Measurements from ENCODE around the gene CKS2. TPM values are rescaled to one million over a fixed set of nuclear protein-coding genes. Genes with fewer than 3 reads are reported as not detected.

CKS2 gene
- total RNA-seq, 1 donor from 2014 or later = 24.5 TPM

DNA sequence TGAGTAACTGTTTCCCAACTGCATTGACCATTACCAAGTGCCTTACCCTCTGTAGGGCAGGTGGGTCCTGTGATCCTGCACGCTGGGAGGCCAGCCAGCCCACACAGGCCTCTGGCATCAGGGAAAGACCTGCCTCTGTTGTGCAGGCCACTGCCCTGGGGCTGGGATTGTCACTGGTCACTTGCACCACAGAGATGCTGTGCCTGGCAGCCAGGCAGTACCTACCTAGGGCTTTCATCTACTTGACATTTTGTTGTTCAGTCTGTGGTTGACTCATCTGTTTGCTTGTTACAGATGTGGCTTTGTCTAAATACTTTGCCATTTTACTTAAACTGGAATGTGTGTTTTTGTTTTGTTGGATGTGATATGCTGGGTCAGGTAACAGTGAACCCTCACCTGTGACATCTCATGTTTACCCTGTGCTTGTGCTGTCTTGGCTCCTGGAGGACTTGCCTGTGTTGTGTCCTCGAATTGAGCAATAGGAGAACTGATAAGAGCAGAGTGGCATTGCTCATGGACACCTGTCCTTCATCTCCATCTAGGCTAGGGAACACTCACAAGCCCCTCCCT lies 40.1 kb downstream of the CKS2 start:
- no peak for DNase-seq (ENCODE audit: low spot score)
- Mint-ChIP-seq H3K36me3 (ENCODE audit: low read depth) (peaks cover 53% of the 10 kb centered on the region), H3K27ac (ENCODE audit: unreplicated experiment) (no peak overlapping the region), H3K4me1 (ENCODE audit: low read depth) (no peaks in the 10 kb centered on the region), H3K27me3 (ENCODE audit: low read depth) (no peaks in the 10 kb centered on the region), H3K9me3 (ENCODE audit: low read depth) (no peaks in the 10 kb centered on the region), H3K4me3 (ENCODE audit: unreplicated experiment) (no peak overlapping the region)
- TF ChIP-seq, protein P1, sequence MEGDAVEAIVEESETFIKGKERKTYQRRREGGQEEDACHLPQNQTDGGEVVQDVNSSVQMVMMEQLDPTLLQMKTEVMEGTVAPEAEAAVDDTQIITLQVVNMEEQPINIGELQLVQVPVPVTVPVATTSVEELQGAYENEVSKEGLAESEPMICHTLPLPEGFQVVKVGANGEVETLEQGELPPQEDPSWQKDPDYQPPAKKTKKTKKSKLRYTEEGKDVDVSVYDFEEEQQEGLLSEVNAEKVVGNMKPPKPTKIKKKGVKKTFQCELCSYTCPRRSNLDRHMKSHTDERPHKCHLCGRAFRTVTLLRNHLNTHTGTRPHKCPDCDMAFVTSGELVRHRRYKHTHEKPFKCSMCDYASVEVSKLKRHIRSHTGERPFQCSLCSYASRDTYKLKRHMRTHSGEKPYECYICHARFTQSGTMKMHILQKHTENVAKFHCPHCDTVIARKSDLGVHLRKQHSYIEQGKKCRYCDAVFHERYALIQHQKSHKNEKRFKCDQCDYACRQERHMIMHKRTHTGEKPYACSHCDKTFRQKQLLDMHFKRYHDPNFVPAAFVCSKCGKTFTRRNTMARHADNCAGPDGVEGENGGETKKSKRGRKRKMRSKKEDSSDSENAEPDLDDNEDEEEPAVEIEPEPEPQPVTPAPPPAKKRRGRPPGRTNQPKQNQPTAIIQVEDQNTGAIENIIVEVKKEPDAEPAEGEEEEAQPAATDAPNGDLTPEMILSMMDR (IDR thresholded peaks at IDR 0.05) = no peak

- no peak overlapping the region for H3K4me3 Mint-ChIP-seq (ENCODE audit: unreplicated experiment)
- H3K4me1 Mint-ChIP-seq (ENCODE audit: low read depth) = no peaks in the 10 kb centered on the region
- no peaks in the 10 kb centered on the region for H3K9me3 Mint-ChIP-seq (ENCODE audit: low read depth)
- no peak for DNase-seq (ENCODE audit: low spot score)
- H3K36me3 Mint-ChIP-seq (ENCODE audit: low read depth) = peaks cover 54% of the 10 kb centered on the region
- TF ChIP-seq, protein P1 (IDR thresholded peaks at IDR 0.05) = no peak
- H3K27me3 Mint-ChIP-seq (ENCODE audit: low read depth) = no peaks in the 10 kb centered on the region
- H3K27ac Mint-ChIP-seq (ENCODE audit: unreplicated experiment) = no peak overlapping the region
These were observed 40.7 kb downstream of the CKS2 start for GRCh38 chr9:89351584-89352300.

GRCh38 chr9:89352451-89352850 lies 41.5 kb downstream of the CKS2 start:
- Mint-ChIP-seq H3K27ac (ENCODE audit: unreplicated experiment) (no peak overlapping the region), H3K4me1 (ENCODE audit: low read depth) (no peaks in the 10 kb centered on the region), H3K36me3 (ENCODE audit: low read depth) (peaks cover 49% of the 10 kb centered on the region), H3K9me3 (ENCODE audit: low read depth) (no peaks in the 10 kb centered on the region), H3K27me3 (ENCODE audit: low read depth) (no peaks in the 10 kb centered on the region), H3K4me3 (ENCODE audit: unreplicated experiment) (no peak overlapping the region)
- TF ChIP-seq, protein P1 (IDR thresholded peaks at IDR 0.05) = no peak
- DNase-seq (ENCODE audit: low spot score) = no peak

- no peak overlapping the region for H3K27ac Mint-ChIP-seq (ENCODE audit: unreplicated experiment)
- TF ChIP-seq, protein P1 (IDR thresholded peaks at IDR 0.05) = no peak
- H3K27me3 Mint-ChIP-seq (ENCODE audit: low read depth) = no peaks in the 10 kb centered on the region
- no peaks in the 10 kb centered on the region for H3K9me3 Mint-ChIP-seq (ENCODE audit: low read depth)
- H3K4me1 Mint-ChIP-seq (ENCODE audit: low read depth) = no peaks in the 10 kb centered on the region
- DNase-seq (ENCODE audit: low spot score) = no peak
- H3K4me3 Mint-ChIP-seq (ENCODE audit: unreplicated experiment) = no peak overlapping the region
- H3K36me3 Mint-ChIP-seq (ENCODE audit: low read depth) = peaks cover 48% of the 10 kb centered on the region
These were observed 42.1 kb downstream of the CKS2 start for GRCh38 chr9:89352874-89353649.

GRCh38 chr9:89353989-89354388 lies 43.0 kb downstream of the CKS2 start:
- DNase-seq (ENCODE audit: low spot score) = no peak
- H3K4me3 Mint-ChIP-seq (ENCODE audit: unreplicated experiment) = no peak overlapping the region
- no peaks in the 10 kb centered on the region for H3K4me1 Mint-ChIP-seq (ENCODE audit: low read depth)
- no peaks in the 10 kb centered on the region for H3K9me3 Mint-ChIP-seq (ENCODE audit: low read depth)
- TF ChIP-seq, protein P1 (IDR thresholded peaks at IDR 0.05) = no peak
- H3K27me3 Mint-ChIP-seq (ENCODE audit: low read depth) = no peaks in the 10 kb centered on the region
- peaks cover 49% of the 10 kb centered on the region for H3K36me3 Mint-ChIP-seq (ENCODE audit: low read depth)
- H3K27ac Mint-ChIP-seq (ENCODE audit: unreplicated experiment) = no peak overlapping the region

Data from chondrocyte (in vitro differentiated cells).